GM19099 (cell line): ENCODE data around the gene GNA12.

Source experiments
- POLR2A ChIP-seq: IDR thresholded peaks from 3 replicates; pipeline ENCODE4 v1.6.1; 2011; ENCODE audit warnings: low read depth; ENCODE audit not compliant: insufficient read length; ENCODE audit errors: extremely low read depth

Gene GNA12

DNA sequence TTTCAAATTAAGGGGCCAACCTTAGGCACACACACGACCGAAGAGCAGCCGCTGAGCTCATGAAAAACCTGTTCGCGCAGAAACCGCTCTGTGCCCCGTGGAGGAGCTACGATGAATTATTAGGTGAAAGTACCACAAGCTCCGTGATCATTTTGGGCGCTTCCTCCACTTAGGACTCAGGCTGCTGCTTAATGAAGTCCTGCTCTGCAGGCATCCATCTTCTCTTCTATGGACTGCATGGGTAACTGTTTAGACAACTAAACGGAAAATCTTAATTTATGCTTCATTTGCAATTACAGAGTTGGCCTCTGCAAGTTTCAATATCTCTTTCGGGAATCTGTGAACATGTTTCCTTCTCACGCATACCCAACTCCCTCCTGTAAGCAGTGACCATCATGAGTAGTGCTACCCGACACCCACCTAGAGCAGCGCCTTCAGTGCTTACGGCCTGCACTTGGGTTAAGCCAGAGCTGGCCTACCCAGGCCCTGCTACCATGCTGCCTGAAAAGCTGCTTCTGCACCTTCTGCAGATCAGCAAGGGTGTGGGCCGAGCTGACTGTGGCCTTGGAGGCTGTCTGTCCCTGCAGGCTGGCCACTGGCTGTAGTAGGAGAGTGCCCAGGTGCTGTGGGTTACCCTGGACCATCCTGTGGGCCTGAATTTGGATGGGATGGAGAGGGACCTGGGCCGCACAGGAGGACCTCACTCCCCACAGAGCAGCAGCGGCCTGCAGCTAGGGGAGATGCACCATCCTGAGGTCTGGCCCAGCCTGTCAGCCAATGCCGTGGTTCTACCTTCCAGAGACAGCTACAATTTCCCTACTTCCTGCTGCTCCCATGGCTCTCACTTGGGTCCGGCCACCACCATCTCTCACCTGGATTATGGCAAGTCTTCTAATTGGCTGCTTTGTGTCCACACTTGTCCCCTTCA, 36.0 kb downstream of the GNA12 start:
- no peak for TF ChIP-seq POLR2A

DNA sequence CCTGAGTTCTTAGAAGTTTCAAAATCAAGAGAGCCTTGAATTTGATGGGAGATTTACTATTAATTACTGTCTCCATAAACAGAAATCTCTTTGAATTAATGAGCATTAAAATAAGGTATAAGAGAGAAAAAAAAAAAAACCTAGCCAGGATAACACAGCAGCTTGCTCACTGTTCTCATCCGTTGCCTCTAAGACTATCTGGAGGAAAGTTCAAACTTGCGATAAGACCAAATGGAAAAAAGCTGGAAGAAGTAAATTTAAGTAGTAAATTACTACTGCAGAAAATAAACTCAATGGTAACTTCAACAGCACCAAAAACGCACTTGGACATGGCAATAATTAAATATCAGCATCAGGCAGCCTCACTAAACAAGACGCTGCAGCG, 36.7 kb downstream of the GNA12 start:
- TF ChIP-seq POLR2A, result no peak

GRCh38 chr7:2806571-2806970, 37.5 kb downstream of the GNA12 start:
- no peak for TF ChIP-seq POLR2A

- TF ChIP-seq POLR2A, result no peak
These were observed 38.7 kb downstream of the GNA12 start for GRCh38 chr7:2805213-2805944.

DNA sequence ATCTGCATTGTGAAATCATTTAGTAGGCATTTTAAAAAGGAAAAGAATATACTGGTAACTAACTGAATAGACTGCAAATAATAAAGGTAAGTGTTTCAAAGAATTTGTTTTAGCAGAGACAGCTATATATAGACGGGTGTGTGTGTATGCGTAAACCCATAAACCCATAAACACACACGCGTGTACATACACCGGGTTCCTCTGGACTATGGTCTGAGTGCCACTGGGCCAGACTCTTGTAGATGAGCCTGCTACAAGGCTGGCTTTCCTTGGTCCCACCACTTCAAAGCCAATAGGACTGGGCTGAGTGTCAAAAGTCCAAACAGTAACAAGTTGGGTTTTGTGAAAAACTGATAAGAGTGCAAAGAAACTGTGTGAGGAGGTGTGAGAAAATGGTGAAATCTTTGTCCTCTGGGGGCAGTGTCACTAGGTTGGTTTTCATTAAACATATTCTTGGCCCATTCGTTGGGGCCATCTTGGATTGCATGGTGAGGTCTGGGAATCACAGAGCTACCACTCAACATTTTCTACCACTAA, 39.8 kb downstream of the GNA12 start:
- no peak for TF ChIP-seq POLR2A

- TF ChIP-seq POLR2A, result no peak
These were observed 40.4 kb downstream of the GNA12 start for GRCh38 chr7:2803755-2804154.

DNA sequence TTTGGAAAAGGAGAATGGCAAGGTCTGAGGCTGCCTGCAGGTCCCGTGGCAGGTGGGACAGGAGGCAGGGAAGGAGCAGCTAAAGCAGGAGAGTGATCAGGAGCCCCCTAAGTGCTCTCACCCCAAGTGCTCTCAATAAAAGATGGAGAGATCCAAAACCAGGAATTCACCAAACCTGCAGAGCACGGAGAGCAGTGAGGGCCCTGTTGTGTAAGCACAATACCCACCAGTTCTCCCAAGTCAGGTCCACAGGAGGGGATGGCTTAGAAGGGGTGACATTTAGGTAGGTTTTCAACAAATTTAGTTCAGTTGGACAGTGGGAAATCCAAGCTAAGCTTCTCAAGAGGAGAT, 40.8 kb downstream of the GNA12 start:
- TF ChIP-seq POLR2A, result no peak

DNA sequence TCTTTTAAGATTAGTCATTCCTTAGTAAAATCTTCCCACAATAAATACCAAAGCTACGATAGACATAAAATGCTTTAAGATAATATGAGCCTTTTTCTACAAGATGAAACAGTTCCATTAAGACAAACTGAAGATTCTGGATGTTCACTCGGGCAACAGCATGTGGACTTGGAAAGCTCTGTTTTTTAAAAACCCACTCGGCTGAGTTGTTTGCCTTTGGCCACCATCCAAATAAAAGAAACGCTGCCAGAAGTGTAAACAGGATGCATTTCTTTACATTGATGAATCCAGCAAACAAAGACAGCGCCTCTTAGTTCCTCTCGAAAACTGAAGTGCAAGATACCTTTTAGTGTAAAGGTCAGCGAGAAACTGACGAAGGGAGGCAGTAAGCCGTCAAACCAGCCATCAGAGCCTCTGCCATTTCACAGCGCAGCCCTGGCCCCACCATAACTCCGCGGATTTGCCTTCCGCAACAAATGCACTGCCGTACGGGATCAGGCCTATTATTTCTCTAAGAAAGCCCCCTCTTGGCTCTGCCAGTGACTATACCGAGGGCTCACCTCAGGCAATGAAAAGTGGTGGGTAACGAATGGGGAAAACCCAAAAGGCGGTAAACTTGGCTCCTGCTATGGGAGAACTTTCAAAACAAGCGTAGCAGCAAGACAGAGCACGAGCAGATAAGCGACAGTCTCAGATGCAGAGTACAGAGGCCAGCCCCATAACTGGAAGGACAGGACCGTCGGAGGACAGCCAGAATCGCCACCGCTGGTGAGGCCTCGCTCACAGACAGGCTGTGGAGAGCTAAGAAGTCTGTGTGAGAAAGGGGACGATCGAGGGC, 41.4 kb downstream of the GNA12 start:
- no peak for TF ChIP-seq POLR2A

DNA sequence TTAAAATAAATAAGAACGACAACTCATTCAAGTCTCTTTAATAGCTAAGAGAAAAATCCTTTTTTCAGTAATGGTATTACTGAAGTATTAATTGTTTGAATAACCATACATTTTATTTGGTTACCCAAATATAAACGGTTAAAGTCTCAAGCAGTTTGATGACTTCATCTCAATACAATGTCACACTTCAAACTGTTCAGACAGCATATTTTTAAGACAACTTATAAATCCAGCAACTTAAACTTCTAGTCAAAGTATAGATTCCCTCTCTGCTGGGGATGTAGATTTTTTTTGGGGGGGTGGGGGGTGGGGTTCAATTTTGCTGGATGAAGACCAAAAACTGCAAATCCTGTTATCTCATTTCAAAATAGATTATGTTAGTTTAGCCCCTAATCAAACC, 42.0 kb downstream of the GNA12 start:
- no peak for TF ChIP-seq POLR2A

- no peak for TF ChIP-seq POLR2A
These were observed 43.0 kb downstream of the GNA12 start for GRCh38 chr7:2800931-2801688.

- no peak for TF ChIP-seq POLR2A
These were observed 43.7 kb downstream of the GNA12 start for GRCh38 chr7:2800220-2800930.

DNA sequence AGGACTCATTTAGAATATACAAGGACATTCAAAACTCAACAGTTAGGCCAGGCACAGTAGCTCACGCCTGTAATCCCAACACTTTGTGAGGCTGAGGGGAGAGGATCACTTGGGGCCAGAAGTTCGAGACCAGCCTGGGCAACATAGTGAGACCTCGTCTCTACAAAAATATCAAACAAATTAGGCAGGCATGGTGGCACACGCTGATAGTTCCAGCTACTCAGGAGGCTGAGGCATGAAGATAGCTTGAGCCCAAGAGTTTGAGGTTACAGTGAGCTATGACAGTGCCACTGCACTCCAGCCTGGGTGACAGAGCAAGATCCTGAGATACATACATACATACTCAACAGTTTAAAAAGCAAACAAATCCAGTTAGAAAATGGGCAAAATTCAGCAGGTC, 44.9 kb downstream of the GNA12 start:
- no peak for TF ChIP-seq POLR2A

GRCh38 chr7:2798669-2799068, 45.4 kb downstream of the GNA12 start:
- TF ChIP-seq POLR2A, result no peak
